Measurements from ENCODE around the gene ESAM. TPM values are rescaled to one million over a fixed set of nuclear protein-coding genes. Genes with fewer than 3 reads are reported as not detected.

The ESAM gene, protein sequence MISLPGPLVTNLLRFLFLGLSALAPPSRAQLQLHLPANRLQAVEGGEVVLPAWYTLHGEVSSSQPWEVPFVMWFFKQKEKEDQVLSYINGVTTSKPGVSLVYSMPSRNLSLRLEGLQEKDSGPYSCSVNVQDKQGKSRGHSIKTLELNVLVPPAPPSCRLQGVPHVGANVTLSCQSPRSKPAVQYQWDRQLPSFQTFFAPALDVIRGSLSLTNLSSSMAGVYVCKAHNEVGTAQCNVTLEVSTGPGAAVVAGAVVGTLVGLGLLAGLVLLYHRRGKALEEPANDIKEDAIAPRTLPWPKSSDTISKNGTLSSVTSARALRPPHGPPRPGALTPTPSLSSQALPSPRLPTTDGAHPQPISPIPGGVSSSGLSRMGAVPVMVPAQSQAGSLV
- 1 to 10 TPM; 1.1 TPM for total RNA-seq

DNA sequence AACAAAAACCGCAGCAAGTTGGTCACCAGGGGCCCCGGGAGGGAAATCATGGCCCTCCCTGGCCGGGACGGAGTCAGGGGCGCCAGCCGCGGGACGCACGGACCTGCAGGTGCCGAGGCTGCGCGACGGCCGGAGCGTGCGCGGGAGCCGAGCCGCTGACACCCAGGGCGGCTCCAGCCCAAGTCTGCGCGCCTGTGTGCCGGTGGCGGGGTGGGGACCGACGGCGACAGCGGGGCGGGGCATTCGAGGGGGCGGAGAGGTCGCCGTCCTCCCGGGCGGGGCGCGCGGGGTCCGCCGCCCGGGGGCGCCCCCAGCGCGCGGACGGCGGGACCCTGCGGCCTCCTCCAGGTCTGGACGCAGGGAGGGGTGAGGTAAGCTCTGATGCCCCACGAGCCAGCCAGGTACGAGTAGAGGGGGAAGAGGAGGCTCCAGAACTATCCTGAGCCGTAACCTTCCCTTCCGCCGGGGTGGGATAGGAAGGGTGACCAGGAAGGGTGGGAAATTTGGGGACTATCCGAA is at the start of gene ESAM:
ESAM (minus strand) TSS at position 186 of the 519 bp plus-strand sequence; CDS start at position 50, 136 bp downstream.
- Mint-ChIP-seq H3K27me3 (peaks cover 45% of the 10 kb centered on the region), H3K27ac (peak within 1 kb of the TSS; percentile 42), H3K4me1 (peaks cover 22% of the 10 kb centered on the region), H3K36me3 (peaks cover 4% of the 10 kb centered on the region), H3K4me3 (peak within 1 kb of the TSS; percentile 94), H3K9me3 (no peaks in the 10 kb centered on the region)
- DNase-seq, result peak; percentile 80

DNA sequence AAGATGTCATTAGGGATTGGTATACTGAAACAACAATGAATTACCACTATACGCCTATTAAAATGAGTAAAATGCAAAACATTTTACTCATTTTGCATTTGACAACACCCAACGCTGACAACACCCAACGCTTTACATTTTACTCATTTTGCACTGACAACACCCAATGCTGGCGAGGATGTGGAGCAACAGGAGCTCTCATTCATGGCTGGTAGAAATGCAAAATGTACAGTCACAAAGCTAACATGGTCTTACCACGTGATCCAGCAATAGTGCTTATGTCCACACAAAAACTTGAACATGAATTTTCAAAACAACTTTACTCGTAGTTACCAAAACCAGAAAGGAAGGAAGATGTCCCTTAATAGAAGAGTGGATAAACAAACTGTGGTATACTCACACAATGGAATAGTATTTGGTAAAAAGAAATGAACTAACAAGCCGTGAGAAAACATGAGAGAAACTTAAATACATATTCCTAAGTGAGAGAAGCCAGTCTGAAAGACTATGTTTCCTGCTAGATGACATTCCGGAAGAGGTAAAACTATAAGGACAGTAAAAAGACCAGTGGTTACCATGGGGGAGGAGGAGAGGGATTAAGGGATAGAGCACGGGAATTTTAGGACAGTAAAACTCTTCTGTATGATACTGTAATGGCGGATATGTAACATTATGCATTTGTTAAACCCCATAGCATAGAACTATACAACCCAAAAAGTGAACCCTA is 49.5 kb upstream of the ESAM start:
- no peaks in the 10 kb centered on the region for H3K36me3 Mint-ChIP-seq
- H3K4me3 Mint-ChIP-seq, result no peak overlapping the region
- H3K4me1 Mint-ChIP-seq, result no peaks in the 10 kb centered on the region
- no peaks in the 10 kb centered on the region for H3K9me3 Mint-ChIP-seq
- no peak for DNase-seq
- H3K27ac Mint-ChIP-seq, result no peak overlapping the region
- H3K27me3 Mint-ChIP-seq, result peaks cover 36% of the 10 kb centered on the region

DNA sequence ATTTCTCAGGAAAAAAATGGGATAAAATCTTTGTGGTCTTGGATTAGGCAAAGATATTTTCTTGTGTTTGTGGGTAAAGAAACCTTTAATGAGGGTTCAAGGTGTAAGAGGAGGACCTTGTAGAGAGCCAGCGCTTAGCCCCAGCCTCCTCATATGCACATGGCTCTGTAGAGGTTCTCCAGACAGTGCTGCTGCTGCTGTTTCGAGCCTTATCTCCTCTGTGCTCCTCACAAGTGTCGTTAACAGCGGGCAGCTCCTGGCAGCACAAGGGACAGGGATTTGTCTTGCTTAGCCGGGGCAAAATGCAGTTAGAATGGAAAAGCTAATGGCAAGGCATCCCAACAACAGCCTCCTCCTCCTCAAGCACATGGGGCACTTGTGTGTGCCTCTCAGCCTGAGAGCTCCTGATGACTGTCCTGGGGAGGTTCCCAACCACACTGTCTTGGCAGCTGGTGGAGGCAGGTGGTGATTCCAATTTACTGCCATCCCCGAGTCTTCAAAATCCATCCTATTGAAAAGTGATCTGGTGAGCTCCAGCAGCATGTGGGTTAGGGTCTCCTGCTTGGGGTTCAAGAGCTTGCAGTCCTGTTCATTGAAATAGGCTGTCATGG is 45.7 kb upstream of the ESAM start:
- H3K9me3 Mint-ChIP-seq, result no peaks in the 10 kb centered on the region
- no peak for DNase-seq
- H3K4me3 Mint-ChIP-seq, result no peak overlapping the region
- peaks cover 13% of the 10 kb centered on the region for H3K27me3 Mint-ChIP-seq
- peaks cover 3% of the 10 kb centered on the region for H3K36me3 Mint-ChIP-seq
- no peak overlapping the region for H3K27ac Mint-ChIP-seq
- no peaks in the 10 kb centered on the region for H3K4me1 Mint-ChIP-seq

DNA sequence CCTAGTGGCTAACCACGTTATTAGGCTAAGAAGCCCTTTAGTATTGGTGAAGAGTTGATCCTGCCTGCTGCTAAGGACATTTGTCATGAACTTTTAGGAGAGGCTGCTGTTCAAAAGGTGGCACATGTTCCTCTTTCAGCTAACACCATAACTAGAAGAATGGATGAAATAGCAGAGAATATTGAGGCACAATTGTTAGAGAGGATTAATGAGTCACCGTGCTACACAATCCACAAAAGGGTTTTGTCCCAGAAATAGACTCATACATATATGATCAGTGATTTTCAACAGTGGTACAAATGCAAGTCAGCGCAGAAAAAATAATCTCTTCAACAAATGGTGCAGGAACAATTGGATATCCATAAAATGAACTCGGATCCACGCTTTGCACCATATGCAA is 45.1 kb upstream of the ESAM start:
- no peaks in the 10 kb centered on the region for H3K4me1 Mint-ChIP-seq
- H3K27ac Mint-ChIP-seq, result no peak overlapping the region
- H3K9me3 Mint-ChIP-seq, result no peaks in the 10 kb centered on the region
- no peak overlapping the region for H3K4me3 Mint-ChIP-seq
- peaks cover 8% of the 10 kb centered on the region for H3K27me3 Mint-ChIP-seq
- no peak for DNase-seq
- peaks cover 3% of the 10 kb centered on the region for H3K36me3 Mint-ChIP-seq

DNA sequence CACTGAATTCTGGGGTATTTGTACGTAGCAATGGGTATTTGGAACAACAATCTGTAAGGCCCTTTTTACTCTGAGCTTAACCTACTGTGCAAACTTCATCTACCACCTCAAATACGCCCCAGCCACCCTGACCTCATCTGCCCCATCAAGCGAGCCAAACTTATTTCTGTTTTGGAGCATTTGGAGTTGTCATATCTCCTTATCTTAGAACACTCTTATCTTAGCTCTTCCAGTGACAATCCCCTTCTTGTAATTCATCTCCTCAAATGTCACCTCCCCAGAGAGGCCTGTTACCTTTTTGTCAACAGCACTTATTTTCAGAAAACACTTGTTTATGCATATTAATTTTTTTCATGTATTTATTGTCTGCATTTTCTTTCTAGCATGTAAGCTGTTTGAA is 42.8 kb upstream of the ESAM start:
- H3K4me1 Mint-ChIP-seq, result peaks cover 4% of the 10 kb centered on the region
- H3K27ac Mint-ChIP-seq, result no peak overlapping the region
- no peaks in the 10 kb centered on the region for H3K9me3 Mint-ChIP-seq
- H3K27me3 Mint-ChIP-seq, result no peaks in the 10 kb centered on the region
- no peak for DNase-seq
- H3K36me3 Mint-ChIP-seq, result peaks cover 3% of the 10 kb centered on the region
- no peak overlapping the region for H3K4me3 Mint-ChIP-seq

DNA sequence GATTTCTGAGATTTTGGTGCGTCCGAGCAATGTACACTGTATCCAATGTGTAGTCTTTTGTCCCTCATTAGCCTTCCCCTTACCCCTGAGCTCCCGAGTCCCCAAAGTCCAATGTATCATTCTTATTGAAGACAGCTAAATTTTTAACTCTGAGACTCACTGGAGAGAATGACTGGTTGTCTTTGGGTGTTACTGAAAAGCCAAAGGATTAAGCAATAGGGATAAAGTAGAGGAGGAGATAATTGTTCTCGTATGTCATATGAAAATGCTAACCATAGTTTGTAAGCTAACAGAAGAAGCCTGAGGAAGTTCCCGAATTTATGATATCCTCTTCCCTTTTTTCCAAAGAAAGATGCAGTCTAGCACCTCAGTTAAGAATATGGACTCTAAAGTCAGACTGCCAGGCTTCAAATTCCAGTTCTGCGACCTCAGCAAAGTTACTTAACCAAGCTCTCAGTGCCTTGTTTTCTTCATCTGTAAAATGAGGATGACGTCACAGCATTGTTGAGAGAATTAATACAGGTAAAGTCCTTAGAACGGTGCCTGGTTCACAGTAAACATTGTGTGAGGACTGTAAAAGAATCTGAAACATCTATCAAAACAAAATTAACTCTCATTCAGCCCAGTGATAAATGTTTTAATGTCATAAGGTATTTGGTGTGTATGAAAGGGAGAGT is 39.7 kb upstream of the ESAM start:
- Mint-ChIP-seq H3K36me3 (peaks cover 3% of the 10 kb centered on the region), H3K27me3 (no peaks in the 10 kb centered on the region), H3K27ac (no peak overlapping the region), H3K4me3 (no peak overlapping the region), H3K4me1 (peaks cover 18% of the 10 kb centered on the region), H3K9me3 (no peaks in the 10 kb centered on the region)
- DNase-seq, result no peak

DNA sequence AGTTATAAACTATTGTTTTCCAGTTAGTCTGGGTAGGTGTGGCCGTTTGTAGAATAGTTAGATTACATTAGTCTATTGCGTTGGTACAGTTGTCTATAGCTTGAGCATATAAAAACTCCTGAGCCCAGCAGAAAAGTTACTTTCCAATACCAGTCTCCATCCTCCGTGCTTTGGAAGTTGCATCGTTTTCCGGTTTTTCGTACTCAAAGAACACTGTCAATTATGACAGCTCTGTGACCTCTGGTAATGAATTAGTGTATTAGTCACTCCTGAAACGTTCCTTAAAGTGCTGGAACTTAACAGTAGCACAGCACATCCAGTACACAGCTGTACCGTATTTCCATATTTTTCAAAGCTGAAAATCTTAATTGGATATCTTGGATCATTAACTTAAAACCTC is 38.9 kb upstream of the ESAM start:
- DNase-seq, result no peak
- H3K4me3 Mint-ChIP-seq, result peak overlapping the region; percentile 85
- H3K4me1 Mint-ChIP-seq, result peaks cover 23% of the 10 kb centered on the region
- H3K27me3 Mint-ChIP-seq, result no peaks in the 10 kb centered on the region
- H3K36me3 Mint-ChIP-seq, result peaks cover 2% of the 10 kb centered on the region
- H3K27ac Mint-ChIP-seq, result peak overlapping the region; percentile 90
- no peaks in the 10 kb centered on the region for H3K9me3 Mint-ChIP-seq

DNA sequence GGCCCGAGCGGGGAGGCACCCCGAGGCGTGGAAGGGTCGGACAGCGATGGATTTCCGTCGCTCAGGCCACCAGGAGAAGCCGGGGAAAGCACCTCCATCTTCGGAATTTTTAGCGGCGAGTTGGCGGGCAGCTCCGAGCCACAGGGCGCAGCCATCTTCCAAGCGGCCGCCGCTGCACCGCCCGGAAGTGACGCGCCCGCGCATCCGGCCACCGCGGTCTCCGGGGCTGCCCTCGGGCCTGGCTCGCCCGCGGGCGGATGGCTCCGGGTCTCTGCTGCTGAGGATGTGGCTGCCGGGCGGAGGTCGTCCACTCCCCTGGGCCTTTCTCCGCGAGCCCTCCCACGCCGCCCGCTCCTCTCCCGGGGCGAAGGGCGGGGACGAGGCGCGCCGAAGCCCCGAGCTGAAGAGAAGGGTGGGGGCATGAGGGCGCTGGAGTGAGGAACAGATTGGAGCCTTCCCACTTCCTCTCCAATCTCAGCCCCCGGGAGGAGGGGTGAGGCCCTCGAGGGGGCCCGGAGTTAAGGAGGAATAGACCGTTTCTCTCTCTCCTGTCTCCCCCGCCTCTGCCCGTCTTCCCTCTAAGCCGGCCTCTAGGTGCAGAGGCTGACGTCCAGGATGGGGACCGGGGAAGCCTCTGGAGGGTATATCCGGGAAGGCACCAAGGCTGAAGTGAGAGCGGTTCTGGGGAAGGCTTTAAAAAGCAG is 38.3 kb upstream of the ESAM start, which contains the start of gene MSANTD2:
MSANTD2 (minus strand) TSS at position 181 of the 704 bp plus-strand sequence; CDS start at position 155, 26 bp downstream.
- Mint-ChIP-seq H3K27ac (peak within 1 kb of the TSS; percentile 90), H3K4me1 (peaks cover 25% of the 10 kb centered on the region), H3K4me3 (peak within 1 kb of the TSS; percentile 91), H3K36me3 (no peaks in the 10 kb centered on the region), H3K27me3 (no peaks in the 10 kb centered on the region), H3K9me3 (no peaks in the 10 kb centered on the region)
- peak; percentile 87 for DNase-seq

DNA sequence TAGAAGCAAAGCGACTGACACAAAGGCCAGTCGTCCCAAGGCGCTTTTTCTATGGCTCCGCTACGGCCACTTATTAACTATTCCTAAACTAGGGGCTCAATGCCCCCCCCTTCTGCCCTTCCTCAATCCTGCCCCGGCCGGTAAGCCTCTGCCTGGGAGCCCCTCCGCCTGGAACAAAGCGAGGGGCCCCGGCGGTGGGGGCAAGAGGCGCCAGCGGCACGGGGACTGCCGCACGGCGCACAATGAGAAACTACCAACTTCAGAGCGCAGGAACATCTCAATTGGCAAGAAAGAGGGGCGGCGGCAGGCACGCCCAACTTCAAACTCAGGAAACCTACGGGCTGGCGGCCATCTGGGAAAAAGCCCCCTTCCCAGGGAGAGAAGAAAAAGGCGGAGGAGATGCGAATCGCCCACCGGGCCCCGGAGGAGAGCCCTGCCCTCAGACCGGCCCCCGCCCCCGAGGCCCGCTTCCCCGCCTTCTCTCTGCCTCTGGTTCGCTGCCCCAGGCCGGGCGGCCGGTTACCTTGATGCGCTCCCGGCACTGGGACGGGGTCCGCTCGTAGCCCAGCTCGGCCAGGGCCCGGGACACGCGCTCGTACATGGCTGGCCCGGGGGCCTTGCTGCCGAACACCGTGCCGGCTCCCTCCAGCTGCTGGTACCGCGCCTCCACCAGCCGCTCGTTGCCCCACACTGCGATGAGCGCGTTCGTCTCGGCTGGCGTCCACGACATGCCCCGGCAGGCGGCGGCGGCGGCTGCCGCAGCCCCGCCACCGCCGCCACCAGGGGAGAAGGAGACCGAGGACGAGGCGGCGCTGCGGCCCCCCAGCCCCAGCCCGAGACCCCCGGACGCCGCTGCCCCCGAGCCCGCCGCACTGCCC is 37.5 kb upstream of the ESAM start:
- peaks cover 2% of the 10 kb centered on the region for H3K36me3 Mint-ChIP-seq
- H3K27ac Mint-ChIP-seq, result peak overlapping the region; percentile 85
- H3K27me3 Mint-ChIP-seq, result no peaks in the 10 kb centered on the region
- peaks cover 25% of the 10 kb centered on the region for H3K4me1 Mint-ChIP-seq
- H3K9me3 Mint-ChIP-seq, result no peaks in the 10 kb centered on the region
- DNase-seq, result peak; percentile 55
- H3K4me3 Mint-ChIP-seq, result peak overlapping the region; percentile 91

DNA sequence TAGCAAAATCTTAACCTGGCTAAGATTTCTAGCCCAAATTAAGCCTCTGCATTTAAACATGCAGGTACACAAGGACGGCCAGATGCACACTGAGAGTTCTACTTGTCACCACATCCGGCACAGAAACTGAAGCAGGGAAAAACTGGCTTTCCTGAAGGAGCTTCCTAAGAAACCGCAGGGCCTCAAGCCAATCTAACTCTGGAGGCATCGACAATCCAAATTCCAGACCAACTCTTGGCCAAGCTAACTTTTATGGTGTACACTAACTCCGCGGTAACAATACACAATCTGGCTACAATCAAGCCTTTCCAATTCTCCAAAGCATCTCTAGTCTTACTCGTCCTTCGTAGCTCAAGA is 36.9 kb upstream of the ESAM start:
- Mint-ChIP-seq H3K36me3 (peaks cover 2% of the 10 kb centered on the region), H3K27ac (peak overlapping the region; percentile 85), H3K4me3 (peak overlapping the region; percentile 91), H3K9me3 (no peaks in the 10 kb centered on the region), H3K27me3 (no peaks in the 10 kb centered on the region), H3K4me1 (peaks cover 28% of the 10 kb centered on the region)
- DNase-seq, result no peak

DNA sequence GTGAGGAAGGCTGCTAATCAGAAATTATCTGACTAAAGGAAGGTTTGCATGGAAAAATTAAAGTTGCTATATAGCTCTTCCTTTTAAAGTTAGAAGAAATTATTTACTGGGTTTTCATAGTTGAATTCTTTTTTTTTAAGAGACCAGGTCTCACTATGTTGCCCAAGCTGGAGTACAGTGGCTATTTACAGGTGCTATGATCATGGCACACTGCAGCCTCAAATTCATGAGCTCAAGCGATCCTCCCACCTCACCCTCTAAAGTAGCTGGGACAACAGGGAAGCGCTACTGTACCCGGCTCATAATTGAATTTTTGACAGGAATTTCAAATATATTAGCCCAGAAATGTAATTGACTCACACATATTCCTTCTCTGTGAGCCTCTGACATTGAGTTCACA is 34.2 kb upstream of the ESAM start:
- peaks cover 2% of the 10 kb centered on the region for H3K36me3 Mint-ChIP-seq
- no peak for DNase-seq
- H3K27me3 Mint-ChIP-seq, result no peaks in the 10 kb centered on the region
- H3K4me1 Mint-ChIP-seq, result peaks cover 41% of the 10 kb centered on the region
- H3K4me3 Mint-ChIP-seq, result no peak overlapping the region
- H3K9me3 Mint-ChIP-seq, result no peaks in the 10 kb centered on the region
- no peak overlapping the region for H3K27ac Mint-ChIP-seq

DNA sequence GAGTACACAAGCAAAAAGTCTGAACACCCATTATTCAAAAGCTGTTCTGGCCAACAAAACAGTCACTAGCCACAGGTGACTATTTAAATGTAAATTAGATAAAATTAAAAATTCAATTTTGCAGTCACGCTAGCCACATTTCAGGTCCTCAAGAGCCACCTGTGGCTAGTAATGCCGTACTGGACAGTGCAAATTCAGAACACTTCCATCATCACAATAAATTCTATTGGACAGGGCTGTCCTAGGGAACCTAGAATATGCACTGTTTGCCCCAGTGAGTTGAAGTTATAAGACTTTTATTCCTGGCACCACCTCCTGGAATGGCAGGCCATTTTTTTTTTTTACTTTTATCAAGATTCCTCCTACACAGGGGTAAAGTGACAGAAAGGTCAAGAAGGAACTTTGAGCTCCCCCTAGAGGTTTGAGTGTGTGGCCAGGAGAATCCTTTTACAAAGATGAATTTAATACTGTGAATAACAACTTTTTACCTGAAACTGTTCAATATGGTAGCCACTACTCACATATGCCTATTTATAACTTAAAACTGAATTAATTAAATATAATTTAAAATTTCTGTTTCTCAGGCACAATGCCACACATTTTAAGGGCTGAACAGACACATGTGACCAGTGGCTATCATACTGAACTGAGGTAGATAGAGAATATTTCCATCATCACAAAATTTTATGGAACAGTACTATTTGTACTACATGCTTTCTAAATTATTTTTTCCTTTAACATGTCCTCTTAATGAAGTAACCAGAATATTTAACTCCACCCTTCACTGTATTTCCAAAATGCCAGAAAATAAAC is 31.6 kb upstream of the ESAM start:
- no peak for DNase-seq
- Mint-ChIP-seq H3K27me3 (no peaks in the 10 kb centered on the region), H3K36me3 (peaks cover 3% of the 10 kb centered on the region), H3K27ac (no peak overlapping the region), H3K4me1 (peaks cover 40% of the 10 kb centered on the region), H3K9me3 (no peaks in the 10 kb centered on the region), H3K4me3 (no peak overlapping the region)

Measured in activated naive CD8-positive, alpha-beta T cell treated with anti-CD3 and anti-CD28 coated beads for 36 hours (primary cell).